Skin epidermis (tissue), 12 donors: ENCODE results near the gene HSH2D.
"Not testable (repeated sequence)": the region's sequence is repeated elsewhere in the genome, so short reads cannot be mapped to it uniquely, and the experiment has no call there.

Experiments used
- H3K27ac ChIP-seq, 21 experiments: fragments of 200-600 bp; sonication (generic) in 11 of 21; one replicate each; pipeline ENCODE4 v1.5.0; 2020; ENCODE audit warnings: mild to moderate bottlenecking in 3 of 21, inconsistent platforms in 2 of 21, moderate library complexity in 2 of 21
- H3K4me3 ChIP-seq, 7 experiments: fragments of 200-600 bp; sonication (generic) in 2 of 7; one replicate each; pipeline ENCODE4 v1.5.0; 2020; ENCODE audit warnings: inconsistent platforms in 2 of 7, mild to moderate bottlenecking in 2 of 7, moderate library complexity in 1 of 7

HSH2D gene, protein sequence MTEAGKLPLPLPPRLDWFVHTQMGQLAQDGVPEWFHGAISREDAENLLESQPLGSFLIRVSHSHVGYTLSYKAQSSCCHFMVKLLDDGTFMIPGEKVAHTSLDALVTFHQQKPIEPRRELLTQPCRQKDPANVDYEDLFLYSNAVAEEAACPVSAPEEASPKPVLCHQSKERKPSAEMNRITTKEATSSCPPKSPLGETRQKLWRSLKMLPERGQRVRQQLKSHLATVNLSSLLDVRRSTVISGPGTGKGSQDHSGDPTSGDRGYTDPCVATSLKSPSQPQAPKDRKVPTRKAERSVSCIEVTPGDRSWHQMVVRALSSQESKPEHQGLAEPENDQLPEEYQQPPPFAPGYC

DNA sequence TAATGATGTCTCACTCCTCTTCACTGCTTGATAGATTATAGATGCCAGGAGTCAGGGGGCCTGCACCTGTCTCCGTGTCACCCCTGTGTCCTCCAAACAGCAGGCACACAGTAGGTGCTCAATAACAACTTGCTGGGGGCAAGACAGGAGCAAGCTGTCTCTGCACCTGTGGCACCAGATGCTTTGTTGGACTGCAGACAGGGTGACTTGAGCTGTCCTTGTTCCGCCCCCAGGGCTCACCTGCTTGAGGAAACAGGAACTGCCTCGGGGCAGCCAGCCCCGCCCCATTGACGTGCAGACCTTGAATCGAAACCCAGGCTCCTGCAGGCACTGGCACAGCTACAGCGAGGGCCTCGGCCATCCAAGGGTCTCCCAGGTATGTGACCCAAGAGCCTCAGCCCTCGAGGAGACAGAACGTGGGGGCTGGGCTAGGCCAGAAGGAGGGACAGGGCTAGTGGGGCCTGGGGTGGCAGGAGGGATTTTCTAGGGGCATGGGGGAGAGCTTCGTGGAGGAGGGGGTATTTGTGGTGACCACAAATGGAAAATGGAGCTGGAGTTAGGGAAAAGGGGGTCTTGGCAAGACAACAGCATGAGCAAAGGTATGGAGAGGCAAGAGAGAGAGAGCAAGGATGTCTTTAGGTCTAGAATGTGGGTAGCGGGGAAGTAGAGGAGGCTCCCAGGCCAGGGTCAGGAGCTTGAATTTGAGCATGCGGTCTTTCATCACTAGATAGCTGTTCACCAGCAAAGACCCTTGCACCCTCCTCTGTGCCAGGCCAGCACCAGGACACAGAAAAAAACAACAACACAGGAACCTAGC lies at the start of gene HSH2D:
Gene HSH2D, plus strand, starts transcription at position 287 of the 817 bp plus-strand sequence. CDS start 5,066 bp downstream, outside the sequence.
- Histone ChIP-seq H3K27ac (peak within 1 kb of the TSS in 17 of 21 experiments; percentile 14 to 96 (median 67)), H3K4me3 (peak within 1 kb of the TSS; percentile 7 to 35 (median 20))

DNA sequence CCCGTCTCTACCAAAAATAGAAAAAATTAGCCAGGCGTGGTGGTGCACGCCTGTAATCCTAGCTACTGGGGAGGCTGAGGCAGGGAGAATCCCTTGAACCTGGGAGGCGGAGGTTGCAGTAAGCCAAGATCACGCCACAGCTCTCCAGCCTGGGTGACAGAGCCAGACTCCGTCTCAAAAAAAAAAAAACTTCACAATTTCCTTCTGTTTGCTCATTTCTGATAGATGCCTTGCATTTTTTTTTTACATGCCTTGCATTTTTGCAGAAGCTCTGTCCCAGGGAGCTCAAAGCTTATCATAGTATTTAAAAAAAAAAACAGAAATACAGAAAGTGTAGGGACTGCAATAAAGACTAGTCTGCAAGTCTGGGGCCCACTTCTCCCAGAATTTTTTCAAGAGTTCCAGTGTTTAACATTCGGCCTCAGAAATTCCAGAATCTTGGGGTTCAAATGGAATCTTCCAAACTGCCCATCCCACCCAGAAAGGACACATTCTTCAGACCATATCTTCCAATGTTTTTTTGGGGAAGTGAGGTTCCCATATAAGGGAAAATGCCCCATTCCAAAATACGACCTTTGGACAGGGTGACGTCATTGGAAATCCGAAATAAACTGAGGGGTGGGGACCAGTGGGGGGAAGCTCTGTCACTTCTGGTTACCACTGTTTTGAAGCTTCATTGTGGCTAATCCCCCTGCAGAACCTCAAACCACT lies 49.0 kb upstream of the HSH2D start:
- Histone ChIP-seq H3K27ac (peak overlapping the region in 1 of 21 experiments; percentile 9), H3K4me3 (no peak overlapping the region)

DNA sequence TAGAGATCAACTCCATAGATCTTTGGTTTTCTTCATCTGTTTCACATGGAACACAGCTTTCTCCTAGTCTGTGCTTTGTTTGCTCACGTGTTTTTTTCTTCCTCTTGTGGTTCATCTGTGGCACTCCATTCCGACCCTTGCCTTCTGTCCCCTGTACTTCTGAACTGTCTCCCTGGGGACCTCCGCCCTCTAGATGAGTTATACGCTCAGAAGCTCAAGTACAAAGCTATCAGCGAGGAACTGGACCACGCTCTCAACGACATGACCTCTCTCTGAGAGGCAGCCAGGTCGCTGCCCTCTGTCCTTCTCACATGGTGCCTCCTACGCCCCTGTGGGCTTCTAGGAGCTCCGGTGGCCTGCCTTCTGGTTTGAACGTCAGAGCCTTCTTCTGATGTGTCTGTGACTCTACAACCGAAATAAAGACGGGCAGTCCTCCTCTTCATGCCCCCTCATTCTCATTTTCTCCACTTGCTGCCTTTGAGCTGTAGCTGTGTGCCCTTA lies 48.4 kb upstream of the HSH2D start:
- Histone ChIP-seq H3K4me3 (no peak overlapping the region), H3K27ac (peak overlapping the region in 2 of 21 experiments; percentile 9 to 65)

DNA sequence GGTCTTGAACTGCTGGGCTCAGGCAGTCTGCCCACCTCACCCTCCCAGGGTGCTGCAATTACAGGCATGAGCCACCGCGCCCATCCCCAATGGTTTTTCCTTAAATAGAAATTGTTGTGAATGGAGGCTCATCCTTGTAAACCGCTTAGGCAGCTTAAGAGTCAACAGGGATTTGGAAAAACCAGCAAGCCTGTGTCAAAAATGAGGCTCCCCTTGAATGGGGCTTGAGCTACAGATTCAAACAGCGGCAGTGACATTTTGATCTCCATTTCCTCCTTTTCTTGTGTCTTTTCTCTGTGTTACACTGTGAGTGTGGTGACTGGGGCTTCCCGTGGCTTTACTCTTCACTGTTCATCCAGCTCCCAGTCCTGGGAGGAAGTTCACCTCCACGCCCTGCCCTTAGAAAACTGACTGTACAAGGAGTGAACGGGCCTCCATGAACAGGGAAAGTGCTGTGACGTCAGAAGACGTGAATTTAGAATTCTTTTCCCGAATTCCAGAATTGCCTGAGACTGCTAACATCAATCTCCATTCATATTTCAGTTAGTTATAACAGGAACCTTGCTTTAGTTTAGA lies 47.1 kb upstream of the HSH2D start:
- Histone ChIP-seq H3K4me3 (no peak overlapping the region), H3K27ac (peak overlapping the region in 5 of 21 experiments; percentile 2 to 31 (median 23))

DNA sequence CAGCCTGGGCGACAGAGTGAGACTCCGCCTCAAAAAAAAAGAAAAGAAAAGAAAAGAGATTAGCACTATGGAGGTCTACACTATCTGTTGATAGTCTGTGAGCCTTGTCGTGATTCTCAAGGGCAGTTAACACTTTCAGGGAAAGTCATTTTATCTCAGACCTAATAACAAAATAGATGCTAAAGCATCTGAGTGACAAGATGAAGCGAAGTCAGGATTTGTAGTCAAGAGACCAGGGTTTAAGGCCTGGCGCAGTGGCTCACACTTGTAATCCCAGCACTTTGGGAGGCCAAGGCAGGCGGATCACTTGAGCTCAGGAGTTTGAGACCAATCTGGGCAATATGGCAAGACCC lies 45.1 kb upstream of the HSH2D start:
- Histone ChIP-seq H3K27ac (peak overlapping the region in 6 of 21 experiments; percentile 7 to 62 (median 48)), H3K4me3 (no peak overlapping the region)

DNA sequence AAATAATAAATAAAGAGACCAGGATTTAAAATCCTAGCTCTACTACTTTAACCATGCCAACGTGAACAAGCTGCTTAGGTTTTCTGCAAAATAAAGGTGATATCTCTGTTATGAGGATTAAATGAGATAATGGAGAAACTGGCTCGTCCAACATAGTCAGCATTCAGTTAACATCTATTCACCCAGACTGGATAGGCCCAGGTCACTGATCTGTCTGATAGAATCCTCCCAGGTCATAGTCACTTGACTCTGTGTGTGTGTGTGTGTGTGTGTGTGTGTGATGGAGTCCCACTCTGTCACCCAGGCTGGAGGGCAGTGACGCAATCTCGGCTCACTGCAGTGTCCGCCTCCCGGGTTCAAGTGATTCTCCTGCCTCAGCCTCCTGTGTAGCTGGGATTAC lies 44.7 kb upstream of the HSH2D start:
- Histone ChIP-seq H3K27ac (peak overlapping the region in 1 of 21 experiments; percentile 49), H3K4me3 (no peak overlapping the region)

DNA sequence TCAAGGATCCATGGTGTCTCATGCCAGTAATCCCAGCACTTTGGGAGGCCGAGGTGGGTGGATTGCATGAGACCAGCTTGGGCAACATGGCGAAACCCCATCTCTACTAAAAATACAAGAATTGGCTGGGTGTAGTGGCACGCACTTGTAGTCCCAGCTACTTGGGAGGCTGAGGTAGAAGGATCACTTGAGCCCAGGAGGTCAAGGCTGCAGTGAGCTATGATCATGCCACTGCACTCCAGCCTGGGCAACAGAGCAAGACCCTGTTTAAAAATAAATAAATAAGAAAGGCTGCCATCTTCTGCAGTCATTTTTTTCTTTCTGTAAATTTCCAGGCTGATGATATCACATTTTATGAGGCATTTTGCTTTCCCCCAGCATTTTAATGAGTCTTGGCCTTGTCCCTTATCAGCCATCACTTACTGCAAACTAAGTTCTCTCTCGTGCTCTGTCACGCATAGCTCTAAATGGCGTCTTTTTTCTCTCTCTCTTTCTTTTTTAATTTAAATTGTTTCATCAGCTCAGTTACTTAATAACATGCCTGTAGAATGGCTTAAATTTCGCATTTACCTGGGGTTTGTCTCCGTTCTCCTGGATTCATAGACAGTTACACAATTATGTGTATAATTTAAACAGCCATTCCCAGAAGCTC lies 44.0 kb upstream of the HSH2D start:
- not testable (repeated sequence) for H3K27ac ChIP-seq, H3K4me3 ChIP-seq

DNA sequence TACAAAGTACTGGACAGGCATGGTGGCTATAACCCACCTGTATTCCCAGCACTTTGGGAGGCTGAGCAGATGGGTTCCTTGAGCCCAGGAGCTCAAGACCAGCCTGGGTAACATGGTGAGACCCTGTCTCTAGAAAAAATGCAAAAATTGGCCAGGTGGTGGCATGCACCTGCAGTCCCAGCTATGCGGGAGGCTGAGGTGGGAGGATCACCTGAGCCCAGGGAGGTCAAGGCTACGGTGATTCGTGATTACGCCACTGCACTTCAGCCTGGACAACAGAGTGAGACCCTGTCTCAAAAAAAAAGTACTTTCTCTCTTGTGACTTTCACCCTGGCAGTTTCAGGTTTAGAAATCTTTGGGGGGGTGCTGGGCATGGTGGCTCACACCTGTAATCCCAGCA lies 43.0 kb upstream of the HSH2D start:
- Histone ChIP-seq H3K27ac (no peak overlapping the region), H3K4me3 (no peak overlapping the region)

DNA sequence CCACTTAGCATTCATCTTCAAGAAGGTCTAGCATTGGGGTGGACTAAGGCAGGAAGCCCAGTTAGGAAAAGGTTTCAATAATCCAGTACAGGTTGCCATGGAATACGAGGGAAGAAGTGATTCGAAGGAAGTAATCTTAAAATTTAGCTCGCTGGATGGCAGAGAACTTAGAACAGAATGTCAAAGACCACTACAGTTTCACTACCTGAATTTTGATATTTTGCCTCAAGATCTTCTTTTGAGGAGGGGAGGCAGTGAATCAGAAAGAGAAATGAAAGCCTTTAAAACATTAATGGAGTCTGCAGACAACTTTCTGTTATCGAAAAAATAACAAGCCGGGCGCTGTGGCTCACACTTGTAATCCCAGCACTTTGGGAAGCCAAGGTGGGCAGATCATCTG lies 38.8 kb upstream of the HSH2D start:
- Histone ChIP-seq H3K27ac (peak overlapping the region in 3 of 21 experiments; percentile 1 to 69 (median 37)), H3K4me3 (no peak overlapping the region)

DNA sequence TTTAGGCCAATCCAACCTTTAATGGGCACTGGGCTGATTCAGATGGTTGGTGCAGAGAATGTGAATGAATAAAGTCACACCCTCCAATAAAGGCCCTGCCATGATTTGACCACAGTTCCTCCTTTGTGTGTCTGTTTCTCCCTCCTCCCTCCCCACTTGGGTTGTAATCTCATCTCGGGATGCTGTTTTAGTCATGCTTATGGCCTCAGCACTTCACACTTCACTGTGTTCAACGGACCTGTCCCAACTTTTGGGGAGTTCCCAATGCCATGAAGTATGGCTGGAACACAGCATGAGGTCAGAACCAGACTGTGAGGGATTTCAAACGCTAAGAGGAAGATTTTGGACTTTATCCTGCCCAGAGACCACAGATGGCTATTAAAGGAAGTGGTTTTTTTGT lies 37.4 kb upstream of the HSH2D start:
- Histone ChIP-seq H3K27ac (peak overlapping the region in 6 of 21 experiments; percentile 6 to 49 (median 22)), H3K4me3 (no peak overlapping the region)

DNA sequence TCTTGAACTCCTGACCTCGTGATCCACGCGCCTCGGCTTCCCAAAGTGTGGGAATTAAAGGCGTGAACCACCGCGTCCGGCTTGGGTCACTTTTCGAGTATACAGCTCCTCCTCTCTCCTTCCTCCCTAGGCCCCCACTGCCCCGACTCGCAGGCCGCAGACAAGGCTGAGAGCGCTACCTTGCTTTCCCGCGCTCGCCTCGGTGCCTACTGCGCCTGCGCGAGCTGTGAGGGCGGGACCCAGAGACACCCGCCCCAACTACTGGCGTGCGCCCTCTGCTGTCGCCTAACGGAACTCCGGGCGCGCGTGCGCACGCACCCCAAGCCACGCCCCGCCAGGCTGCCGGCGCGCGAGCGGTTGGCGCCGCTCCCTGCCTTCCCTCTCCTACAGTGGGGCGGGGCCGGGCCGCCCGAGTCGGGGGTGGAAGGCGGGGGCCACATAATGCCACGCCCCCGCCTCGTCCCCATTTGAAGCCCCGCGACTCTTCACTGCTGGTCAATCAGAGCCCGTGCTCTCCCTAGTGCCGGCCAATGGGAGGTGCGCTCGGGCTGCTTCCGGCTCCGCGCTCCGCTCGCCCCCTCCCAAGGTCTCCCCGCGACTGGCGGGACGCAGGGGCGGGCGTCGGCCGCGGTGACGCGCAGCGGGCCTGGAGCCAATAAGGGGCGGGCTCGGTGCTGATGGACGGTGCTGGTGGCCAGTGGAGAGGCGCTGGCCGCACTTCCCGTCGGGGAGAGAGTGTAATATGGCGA lies 32.2 kb upstream of the HSH2D start, which contains the start of gene RAB8A:
Gene RAB8A, plus strand, starts transcription at position 730 of the 749 bp plus-strand sequence. Its CDS starts 13 bp downstream, at position 743.
- Histone ChIP-seq H3K27ac (peak within 1 kb of the TSS; percentile 82 to 98 (median 95)), H3K4me3 (peak within 1 kb of the TSS; percentile 63 to 96 (median 76))

DNA sequence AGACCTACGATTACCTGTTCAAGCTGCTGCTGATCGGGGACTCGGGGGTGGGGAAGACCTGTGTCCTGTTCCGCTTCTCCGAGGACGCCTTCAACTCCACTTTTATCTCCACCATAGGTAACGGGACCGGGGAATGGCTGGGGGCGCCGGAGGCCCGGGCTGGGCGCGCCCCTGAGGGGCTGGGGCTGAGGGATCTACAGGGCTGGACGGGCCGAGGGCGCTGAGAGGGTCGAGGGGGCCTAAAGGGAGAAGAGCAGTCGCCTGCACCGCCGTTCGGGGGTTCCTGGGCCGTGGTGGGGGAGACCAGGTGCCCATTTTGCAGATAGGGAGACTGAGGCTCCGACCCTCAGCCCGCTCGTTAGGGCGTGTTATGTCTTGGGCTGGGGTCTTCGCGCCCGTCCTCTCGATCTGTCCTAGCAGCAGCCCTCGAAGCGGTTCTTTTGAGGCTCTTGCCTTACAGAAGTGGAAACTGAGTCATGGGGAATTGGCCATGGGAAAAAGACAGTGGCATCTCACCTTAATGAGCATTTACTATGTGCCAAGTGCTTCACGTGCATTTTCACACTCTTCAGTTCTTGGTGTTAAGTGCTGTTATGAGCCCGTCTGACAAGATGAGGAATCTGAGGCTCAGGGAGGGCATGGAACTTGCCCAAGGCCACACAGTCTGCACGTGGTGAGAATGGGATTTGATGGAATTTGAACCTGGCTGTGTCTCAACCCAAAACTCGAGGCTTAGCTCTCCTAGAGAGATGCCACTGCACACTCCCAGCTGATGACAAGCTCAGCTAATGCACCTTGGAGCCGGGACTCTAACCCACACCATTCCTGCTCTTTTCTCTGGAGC lies 31.4 kb upstream of the HSH2D start:
- peak overlapping the region; percentile 63 to 96 (median 76) for H3K4me3 ChIP-seq
- peak overlapping the region; percentile 82 to 98 (median 95) for H3K27ac ChIP-seq

DNA sequence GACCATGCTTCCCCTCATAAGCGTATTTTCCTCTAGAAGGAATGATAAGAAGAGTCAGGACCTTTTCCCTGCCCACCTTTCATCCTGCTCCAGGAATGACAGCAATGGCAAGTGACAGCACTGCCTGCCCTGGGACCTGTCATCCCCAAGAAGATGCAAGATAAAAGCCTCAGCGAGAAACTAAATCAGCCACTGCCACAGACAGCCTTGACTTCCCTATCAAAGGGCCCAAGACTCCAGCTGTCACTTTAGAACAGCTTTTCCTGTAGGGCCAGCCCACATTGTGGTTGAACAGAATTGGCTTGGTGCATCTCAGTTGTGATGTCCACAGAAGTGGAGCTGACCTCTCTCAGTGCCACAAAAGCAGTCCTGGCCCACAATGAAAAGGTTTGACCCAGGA lies 30.7 kb upstream of the HSH2D start:
- H3K27ac ChIP-seq: peak overlapping the region in 12 of 21 experiments; percentile 89 to 98 (median 96)
- peak overlapping the region in 6 of 7 experiments; percentile 63 to 96 (median 81) for H3K4me3 ChIP-seq

DNA sequence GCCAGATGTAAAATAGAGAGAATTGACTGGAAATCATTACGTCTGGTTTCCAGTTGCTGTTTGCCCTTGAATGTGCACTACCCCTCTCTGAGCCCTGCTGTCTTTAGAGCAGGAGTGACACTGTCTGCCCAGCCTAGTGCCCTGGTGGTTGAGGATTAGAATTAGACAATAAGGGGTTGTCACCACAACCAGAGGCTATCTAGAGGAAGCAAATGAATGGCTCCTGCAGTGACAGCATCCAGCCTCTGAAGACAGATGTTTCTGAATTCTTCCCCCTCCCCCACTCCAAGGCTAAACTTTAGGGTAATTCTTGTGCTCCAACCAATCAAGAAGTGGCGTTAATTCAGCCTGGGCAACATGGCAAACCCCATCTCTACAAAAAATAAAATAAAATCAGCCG lies 29.8 kb upstream of the HSH2D start:
- H3K27ac ChIP-seq: peak overlapping the region in 1 of 21 experiments; percentile 32
- no peak overlapping the region for H3K4me3 ChIP-seq

DNA sequence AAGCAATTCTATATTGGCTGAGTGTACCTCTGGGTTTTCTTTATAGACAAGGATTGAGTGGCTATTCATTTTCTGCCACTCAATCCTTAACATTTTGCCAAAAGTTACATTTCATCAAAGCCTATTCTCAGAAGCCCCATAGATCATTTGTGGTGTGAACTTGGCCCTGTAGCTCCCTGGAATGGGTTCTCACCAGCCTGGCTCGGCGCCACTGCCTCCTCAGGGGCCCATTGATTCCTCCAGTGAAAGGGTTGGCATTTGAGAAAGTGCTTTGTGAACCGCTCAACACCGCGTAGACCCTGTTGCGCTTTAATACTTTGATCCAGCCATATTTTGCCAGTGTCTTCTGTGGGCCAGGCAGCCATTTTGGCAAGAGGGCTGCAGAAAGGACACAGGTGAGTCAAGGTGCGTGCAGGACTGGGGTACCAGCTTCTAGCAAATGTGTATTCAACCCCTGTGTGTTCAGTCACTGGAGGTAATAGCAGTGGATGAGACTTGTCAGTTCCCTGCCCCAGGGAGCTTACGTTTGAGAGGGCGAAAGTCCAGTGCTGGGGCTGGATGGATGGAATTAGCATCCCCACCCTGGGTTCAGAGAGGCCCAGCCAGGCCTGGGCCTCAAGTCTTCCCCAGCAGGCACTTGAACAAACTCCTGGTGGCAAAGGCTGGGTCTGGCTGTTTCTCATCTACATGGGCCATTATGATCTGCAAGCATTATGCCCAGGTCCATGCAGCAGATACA lies 28.0 kb upstream of the HSH2D start:
- no peak overlapping the region for H3K4me3 ChIP-seq
- peak overlapping the region in 3 of 21 experiments; percentile 41 to 61 (median 48) for H3K27ac ChIP-seq

DNA sequence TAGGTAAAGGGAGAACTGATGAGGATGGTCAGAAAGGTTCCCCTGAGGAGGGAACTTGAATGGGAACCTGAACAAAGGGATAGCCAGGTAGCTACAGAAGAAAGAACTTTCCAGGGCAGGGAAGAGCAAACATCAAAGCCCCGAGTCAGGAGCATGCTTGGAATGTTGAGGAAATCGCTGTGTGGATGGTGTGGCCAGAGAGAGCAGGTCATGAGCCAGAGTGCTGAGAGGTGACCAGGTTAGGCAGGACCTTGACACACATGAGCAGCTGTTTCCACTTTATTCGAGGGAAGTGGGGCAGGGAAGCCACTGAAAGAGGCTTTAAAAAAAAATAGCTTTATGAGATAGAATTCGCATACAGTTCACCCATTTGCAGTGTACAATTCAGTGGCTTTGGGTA lies 27.4 kb upstream of the HSH2D start:
- H3K4me3 ChIP-seq: no peak overlapping the region
- H3K27ac ChIP-seq: peak overlapping the region in 1 of 21 experiments; percentile 85
